GM18858 (cell line): ENCODE measurements around the gene WDR88.
"Not testable (repeated sequence)": the region's sequence is repeated elsewhere in the genome, so short reads cannot be mapped to it uniquely, and the experiment has no call there.

Source experiments
- ATAC-seq: cut with Tn5 transposase; IDR thresholded peaks from one replicate; pipeline ENCODE4 v1.9.1; 2021; ENCODE audit not compliant: unreplicated experiment

The WDR88 gene

GRCh38 chr19:33196446-33197193, 64.7 kb downstream of the WDR88 start:
- ATAC-seq, result no peak

GRCh38 chr19:33197591-33198000, 65.7 kb downstream of the WDR88 start:
- no peak for ATAC-seq

- no peak for ATAC-seq
Observed at GRCh38 chr19:33198169-33198568, 66.3 kb downstream of the WDR88 start.

GRCh38 chr19:33199441-33200265, 67.7 kb downstream of the WDR88 start:
- no peak for ATAC-seq

GRCh38 chr19:33201473-33201872, 69.6 kb downstream of the WDR88 start:
- no peak for ATAC-seq

GRCh38 chr19:33201886-33202545, 70.1 kb downstream of the WDR88 start:
- no peak for ATAC-seq

- no peak for ATAC-seq
Observed at GRCh38 chr19:33202546-33203507, 70.9 kb downstream of the WDR88 start.

GRCh38 chr19:33203529-33203928, 71.6 kb downstream of the WDR88 start:
- no peak for ATAC-seq

GRCh38 chr19:33204136-33204973, 72.4 kb downstream of the WDR88 start:
- no peak for ATAC-seq

- ATAC-seq, result no peak
Observed at GRCh38 chr19:33205110-33205509, 73.2 kb downstream of the WDR88 start.

GRCh38 chr19:33205531-33206260, 73.8 kb downstream of the WDR88 start:
- ATAC-seq, result no peak

- ATAC-seq, result no peak
Observed at GRCh38 chr19:33206261-33207039, 74.5 kb downstream of the WDR88 start.

GRCh38 chr19:33207040-33207620, 75.2 kb downstream of the WDR88 start:
- ATAC-seq, result no peak

GRCh38 chr19:33207903-33208302, 76.0 kb downstream of the WDR88 start:
- ATAC-seq, result no peak

- ATAC-seq, result no peak
Observed at GRCh38 chr19:33208371-33208895, 76.5 kb downstream of the WDR88 start.

GRCh38 chr19:33208904-33209849, 77.3 kb downstream of the WDR88 start:
- ATAC-seq, result no peak

- ATAC-seq, result not testable (repeated sequence)
Observed at GRCh38 chr19:33209850-33210230, 77.9 kb downstream of the WDR88 start.
